ENCODE measurements around the gene THBD.

Gene THBD

GRCh38 chr20:23049201-23050075, at the start of gene THBD:
Gene THBD, minus strand, starts transcription at chr20:23049672. Its CDS starts 168 bp downstream, at chr20:23049504.
- DNase-seq = no peak

- no peak for DNase-seq
Observed at GRCh38 chr20:23097636-23098580, 48.4 kb upstream of the THBD start.

- DNase-seq = no peak
Observed at GRCh38 chr20:23096986-23097520, 47.6 kb upstream of the THBD start.

- no peak for DNase-seq
Observed at GRCh38 chr20:23096097-23096496, 46.6 kb upstream of the THBD start.

- DNase-seq = no peak
Observed at GRCh38 chr20:23095499-23095898, 46.0 kb upstream of the THBD start.

- DNase-seq = no peak
Observed at GRCh38 chr20:23094927-23095326, 45.5 kb upstream of the THBD start.

- DNase-seq = no peak
Observed at GRCh38 chr20:23094213-23094896, 44.9 kb upstream of the THBD start.

GRCh38 chr20:23093613-23094012, 44.1 kb upstream of the THBD start:
- DNase-seq = no peak

GRCh38 chr20:23092861-23093495, 43.5 kb upstream of the THBD start:
- no peak for DNase-seq

- DNase-seq = no peak
Observed at GRCh38 chr20:23092384-23092756, 42.9 kb upstream of the THBD start.

GRCh38 chr20:23091721-23092383, 42.4 kb upstream of the THBD start:
- DNase-seq = no peak

GRCh38 chr20:23090878-23091277, 41.4 kb upstream of the THBD start:
- no peak for DNase-seq

GRCh38 chr20:23090147-23090546, 40.7 kb upstream of the THBD start:
- no peak for DNase-seq

- DNase-seq = no peak
Observed at GRCh38 chr20:23088866-23089265, 39.4 kb upstream of the THBD start.

- DNase-seq = no peak
Observed at GRCh38 chr20:23087587-23088251, 38.2 kb upstream of the THBD start.

GRCh38 chr20:23086931-23087411, 37.5 kb upstream of the THBD start:
- DNase-seq = no peak

- no peak for DNase-seq
Observed at GRCh38 chr20:23086056-23086566, 36.6 kb upstream of the THBD start, which contains the start of gene CD93. Gene CD93, minus strand, starts transcription at chr20:23086324. Its CDS starts 132 bp downstream, at chr20:23086192.

GRCh38 chr20:23085436-23086055, 36.1 kb upstream of the THBD start:
- no peak for DNase-seq

- no peak for DNase-seq
Observed at GRCh38 chr20:23084845-23085365, 35.4 kb upstream of the THBD start.

GRCh38 chr20:23084282-23084844, 34.9 kb upstream of the THBD start:
- DNase-seq = no peak
